Measurements from ENCODE around the gene MORF4L1.
"Not testable (repeated sequence)": the region's sequence is repeated elsewhere in the genome, so short reads cannot be mapped to it uniquely, and the experiment has no call there.

Gene MORF4L1

GRCh38 chr15:78927077-78927790 lies 54.5 kb downstream of the MORF4L1 start:
- FAIRE-seq = no peak

GRCh38 chr15:78928176-78928575 lies 55.5 kb downstream of the MORF4L1 start:
- not testable (repeated sequence) for FAIRE-seq

DNA sequence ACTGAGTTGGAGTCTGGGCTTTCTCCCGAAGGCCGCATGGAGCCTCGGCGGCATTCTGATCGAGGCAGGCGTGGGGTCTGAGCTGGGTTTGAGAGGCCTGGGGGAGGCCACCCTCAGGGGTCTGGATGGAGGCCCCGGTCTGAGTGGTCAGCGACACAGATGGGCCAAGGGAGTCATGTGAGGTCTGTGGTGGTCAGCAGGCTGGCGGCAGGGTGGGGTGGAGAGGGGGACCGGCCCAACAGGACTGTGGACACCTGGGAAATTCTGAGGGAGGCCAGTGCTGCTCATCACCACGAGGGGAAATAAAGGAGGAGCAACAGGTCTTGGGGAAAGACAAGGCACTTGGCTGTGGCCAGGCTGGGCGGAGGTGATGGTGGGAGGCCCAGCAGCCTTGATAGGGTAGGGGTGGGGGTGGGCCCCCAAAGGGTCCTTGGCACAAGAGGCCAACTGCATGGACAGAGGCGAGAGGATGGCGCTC lies 56.0 kb downstream of the MORF4L1 start:
- no peak for FAIRE-seq

DNA sequence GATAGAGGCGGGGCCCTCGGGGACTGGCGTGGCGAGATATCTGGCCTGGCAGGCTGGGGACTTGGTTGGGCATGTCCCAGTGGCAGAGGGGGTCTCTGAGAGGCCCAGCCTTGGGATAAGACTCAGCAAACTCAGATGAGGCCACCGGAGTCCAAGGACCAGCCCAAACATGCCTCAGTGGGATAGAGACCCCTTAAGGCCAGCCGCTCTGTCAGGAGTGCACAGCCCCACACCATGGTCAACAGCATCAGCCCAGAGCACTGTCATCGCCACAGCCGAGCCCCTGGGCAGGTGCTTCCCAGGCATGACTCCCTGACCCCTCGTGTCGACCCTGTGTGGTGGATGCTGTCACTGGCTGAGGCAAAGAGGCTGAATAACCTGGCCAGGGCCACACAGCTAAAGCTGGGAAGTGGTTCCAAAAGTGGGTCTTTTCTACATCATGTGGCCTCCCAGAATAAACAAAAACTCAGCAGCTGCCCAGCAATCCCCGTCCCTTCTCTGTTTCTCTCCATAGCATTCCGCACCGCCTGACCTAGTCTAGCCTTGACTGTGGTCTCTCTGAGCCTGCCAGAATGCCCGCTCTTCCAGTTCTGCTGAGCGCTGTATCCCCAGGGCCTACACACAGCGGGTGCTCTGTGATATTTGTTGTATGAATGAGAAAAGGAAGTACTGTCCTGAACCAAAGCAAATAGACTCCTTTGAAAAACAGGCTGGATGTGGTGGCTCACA lies 57.0 kb downstream of the MORF4L1 start:
- FAIRE-seq = no peak

DNA sequence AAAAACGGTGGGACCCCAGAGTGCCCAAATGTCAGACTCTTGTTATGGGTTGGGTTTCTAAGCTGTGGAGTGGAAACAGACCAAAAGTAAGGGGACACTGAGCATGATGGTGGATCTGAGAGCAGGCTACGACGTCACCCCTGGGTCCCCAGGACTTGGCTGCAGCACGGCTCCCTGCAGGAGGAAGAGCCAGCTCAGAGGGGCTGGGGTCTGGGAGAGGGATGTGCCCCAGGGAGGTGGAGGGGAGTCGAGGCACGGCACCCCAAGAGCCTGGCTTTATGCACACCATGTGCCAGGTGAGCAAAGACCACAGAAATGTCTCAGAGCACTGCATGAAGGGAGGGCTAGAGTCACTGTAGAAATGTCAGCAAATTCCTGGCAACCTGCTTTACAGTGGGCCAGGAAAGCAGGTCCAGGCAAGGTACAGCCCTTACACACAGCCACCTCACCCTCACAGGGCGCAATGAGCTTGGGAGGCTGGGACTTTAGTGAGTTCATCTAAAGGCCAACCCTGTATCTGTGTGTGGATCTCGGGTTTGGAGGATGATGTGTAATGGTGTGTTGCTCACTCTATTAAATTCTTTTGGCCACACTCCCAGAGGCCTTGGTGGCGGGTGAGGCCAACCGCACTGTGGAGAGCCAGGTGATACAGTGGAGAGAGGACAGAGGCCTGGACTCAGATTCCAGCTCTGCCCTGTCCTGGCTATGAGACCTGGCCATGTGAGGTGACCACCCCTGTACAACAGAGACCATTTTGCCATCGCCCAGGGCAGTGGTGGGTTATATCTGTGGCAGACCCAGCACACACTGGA lies 58.1 kb downstream of the MORF4L1 start:
- FAIRE-seq = no peak

DNA sequence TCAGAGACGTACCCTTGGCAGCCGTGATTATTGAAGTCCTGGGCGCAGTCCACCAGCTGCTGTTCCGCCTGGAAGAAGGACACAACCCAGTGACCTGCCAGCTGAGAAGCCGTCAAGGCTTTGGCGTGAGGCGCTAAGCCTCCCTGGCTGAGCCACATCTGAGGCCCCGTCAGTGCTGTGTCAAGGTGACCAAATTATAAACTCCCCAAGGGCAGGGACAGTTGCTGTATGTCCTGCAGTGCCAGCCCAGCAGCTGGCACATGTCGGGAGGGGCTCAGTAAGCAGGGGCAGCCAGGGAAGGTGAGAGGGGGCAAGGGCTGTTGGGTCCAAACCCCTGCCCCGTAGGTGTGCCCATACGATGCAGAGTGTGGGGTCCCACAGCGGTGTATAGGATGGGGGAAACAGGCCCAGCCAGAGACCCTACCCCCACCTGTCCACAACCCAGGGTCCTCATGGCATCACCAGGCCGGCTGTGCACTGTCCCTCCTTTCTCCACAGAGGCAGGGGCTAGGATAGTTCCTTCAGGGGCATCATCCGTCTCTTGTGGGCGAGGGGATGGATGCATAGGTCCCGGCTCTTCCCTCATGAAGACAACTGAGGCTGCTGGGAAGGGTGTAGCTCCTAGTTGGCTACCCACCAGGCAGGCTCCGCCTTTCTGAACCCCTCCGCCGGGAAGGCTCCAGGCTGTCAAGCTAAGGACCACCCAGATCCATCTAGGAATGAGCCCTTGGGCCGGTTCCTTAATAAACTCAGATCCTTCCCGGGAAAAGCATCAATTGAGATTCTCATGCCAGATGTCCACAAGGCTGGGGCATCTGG lies 59.0 kb downstream of the MORF4L1 start:
- no peak for FAIRE-seq

GRCh38 chr15:78932258-78932808 lies 59.6 kb downstream of the MORF4L1 start:
- FAIRE-seq = no peak

GRCh38 chr15:78933187-78933822 lies 60.6 kb downstream of the MORF4L1 start:
- FAIRE-seq = no peak

GRCh38 chr15:78933823-78934654 lies 61.3 kb downstream of the MORF4L1 start:
- no peak for FAIRE-seq

DNA sequence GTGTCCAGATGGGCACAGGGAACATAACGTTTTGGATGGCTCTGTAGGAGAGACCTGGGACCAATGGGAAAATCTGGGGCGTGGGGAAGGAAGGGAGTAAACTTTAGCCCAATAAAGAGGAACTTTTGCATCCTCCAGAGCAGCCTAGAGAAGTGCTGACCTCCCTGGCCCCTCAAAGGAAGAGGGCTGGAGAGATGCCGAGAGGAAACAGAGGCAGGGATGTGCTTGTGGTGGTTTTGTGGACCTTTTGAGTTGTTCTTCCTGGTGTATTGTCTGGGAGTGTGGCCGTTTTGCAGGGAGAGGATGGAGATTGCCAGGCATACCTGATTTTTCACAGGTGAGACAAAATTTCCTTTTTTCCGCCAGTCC lies 61.9 kb downstream of the MORF4L1 start:
- no peak for FAIRE-seq

DNA sequence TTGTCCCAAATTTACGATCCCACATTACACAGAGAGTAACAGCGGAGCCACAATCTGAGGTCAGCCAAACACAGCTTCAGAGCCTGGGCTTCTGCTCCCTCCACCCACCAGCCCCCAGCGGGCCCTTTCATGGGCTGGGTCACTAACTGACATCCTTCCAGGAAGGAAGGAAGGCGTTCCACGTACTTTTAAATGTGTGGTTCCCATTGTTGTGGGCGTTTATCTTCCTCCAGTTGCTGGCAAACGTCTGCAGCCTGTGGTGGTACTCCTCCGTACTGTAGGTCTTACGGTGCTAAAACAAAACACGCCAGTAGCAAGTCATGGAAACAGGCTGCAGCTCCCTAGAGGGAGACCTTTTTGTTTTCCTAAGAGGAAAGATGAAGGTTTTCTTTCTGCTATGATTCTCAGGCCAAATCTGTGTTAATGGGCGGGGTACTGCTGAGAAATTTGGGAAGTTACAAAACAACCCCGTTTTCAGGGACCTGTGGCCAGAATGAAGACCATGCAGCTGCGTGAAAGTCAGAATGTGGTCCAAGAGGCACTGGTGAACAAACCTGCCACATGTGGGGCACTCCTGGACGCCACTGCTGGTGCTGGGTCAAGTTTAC lies 64.5 kb downstream of the MORF4L1 start:
- no peak for FAIRE-seq

GRCh38 chr15:78938658-78939488 lies 66.2 kb downstream of the MORF4L1 start:
- FAIRE-seq = no peak

DNA sequence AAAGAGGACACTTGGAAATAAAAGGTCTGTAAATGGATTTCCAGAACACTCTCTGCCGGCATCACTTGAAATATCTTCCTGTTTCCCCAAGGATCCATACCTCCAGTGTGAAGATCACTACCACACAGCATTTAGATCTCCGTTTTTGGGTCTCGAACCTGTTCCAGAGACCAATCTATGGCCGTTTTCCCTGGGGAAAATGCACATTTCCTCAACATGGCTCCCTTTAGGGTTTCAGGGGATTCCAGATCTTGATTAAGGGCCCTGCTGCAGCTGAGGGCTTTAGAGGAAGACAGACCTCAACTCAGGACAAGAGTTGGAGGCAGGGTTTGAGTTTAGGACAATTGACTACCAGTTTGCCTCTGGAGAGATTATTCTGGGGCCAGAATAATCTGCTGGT lies 70.1 kb downstream of the MORF4L1 start:
- no peak for FAIRE-seq

GRCh38 chr15:78943692-78944091 lies 71.0 kb downstream of the MORF4L1 start:
- no peak for FAIRE-seq

DNA sequence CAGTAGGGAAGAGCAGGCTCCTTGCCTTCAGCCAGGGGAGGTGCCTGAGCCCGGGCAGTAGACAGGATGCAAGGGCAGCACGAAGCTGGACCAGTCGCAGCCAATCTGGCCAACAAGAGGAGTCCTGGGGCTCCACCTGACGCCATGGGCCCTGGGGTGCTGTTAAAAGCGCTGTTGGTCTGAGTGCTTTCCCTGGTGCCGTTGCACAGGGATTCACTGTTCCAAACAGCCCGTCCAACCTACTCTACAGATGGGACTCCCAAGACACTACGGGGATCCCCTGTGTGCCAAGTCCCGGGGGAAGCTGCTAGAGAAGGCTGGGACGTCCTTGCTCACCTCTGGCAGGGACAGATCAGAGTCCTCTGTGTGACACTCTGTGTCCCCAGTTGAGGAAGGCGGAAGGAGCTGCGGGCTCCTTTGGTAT lies 71.5 kb downstream of the MORF4L1 start:
- no peak for FAIRE-seq

DNA sequence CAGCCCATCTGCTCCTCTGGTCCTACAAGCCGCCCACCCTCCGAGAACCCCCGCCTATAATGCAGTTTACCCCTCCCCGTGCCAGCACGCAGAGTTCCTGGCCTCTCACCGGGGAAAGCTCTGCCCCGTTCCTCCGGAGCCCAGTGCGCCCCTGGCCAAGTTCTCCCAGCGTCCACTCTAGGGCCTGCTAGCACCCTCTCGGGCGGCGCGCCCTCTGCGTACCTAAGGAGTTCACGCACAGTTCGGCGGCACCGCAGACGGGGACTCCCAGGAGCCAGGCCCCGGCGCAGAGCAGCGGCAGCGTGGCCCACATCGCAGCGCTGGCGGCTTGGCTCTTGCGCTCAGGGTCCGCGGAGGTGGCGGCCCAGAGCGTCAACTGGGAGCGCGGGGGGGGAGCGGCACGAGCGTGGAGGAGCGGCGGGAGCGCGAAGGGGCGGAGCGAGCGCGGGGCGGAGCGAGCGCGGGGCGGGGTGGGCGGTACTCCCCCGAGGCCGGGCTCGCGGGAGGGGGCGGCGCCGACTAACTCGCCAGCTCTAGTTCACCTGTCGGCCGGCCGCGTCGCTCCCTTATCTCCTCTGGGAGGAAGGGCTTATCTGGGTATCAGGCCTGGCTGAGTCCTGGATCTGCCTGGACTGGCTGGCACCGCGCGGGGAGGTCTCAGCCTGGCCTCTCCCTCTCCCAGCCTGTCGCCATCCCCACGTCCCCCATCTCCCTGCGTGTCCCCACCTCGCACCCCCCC lies 72.1 kb downstream of the MORF4L1 start, which contains the start of gene CTSH:
Gene CTSH (minus strand): TSS at position 378 of the 739 bp plus-strand sequence. CDS start 65 bp downstream, at position 313.
- no peak for FAIRE-seq

DNA sequence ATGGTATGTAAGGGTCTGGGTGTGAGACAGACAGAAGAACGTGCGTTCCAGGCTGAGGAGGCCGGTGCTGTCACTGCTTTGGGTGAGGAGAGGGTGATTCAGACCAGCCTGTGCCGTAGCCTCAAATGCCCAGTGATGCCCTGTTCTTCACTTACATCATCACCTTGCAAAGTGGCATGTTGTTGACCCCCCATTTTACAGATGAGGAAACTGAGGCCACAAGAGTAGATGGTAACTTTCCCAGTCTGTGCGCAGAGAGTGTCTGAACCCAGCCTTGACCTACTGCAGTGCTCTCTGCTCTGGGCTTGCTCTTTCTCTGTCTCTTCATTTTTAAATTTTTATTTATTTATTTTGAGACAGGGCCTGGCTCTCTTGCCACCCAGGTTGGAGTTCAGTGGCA lies 73.8 kb downstream of the MORF4L1 start:
- no peak for FAIRE-seq

DNA sequence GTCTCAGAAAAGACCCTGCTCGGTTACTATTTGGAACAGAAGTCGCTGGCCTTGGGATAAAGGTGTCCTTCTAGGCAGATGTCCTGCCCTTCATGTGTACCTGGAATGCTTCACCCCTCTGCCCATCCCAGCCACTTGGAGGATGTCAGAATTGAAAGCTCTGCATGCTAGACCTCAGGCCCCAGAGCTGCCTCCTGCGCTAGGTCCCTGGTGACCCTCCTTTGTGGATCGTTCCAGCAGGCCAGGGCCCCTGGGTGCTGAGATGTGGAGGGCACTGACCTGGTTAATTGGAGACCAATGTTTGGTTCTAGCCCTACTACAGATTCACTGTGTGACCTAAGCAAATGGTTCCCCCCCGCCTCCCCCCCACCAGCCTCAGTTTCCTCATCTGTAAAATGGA lies 74.8 kb downstream of the MORF4L1 start:
- FAIRE-seq = no peak
